DND-41 (cell line): ENCODE data around the gene GNB1L.

Experiments used
- ATAC-seq: fragments of 200-7000 bp; cut with Tn5 transposase; 3 replicates; pipeline ENCODE4 v1.9.1; 2021; ENCODE audit warnings: low read depth; ENCODE audit not compliant: insufficient read depth
- DNase-seq: peaks from one replicate; pipeline ENCODE4 v3.0.0-alpha.2; 2020
- H2AFZ ChIP-seq: 2 replicates; pipeline ENCODE4 v1.6.0; 2012; ENCODE audit warnings: low read depth, low read length
- H3K27ac ChIP-seq: 2 replicates; pipeline ENCODE4 v1.5.1; 2012; ENCODE audit warnings: low read length, inconsistent platforms
- H3K27me3 ChIP-seq: fragments of 200-600 bp; sonication (generic); 2 replicates; pipeline ENCODE4 v1.6.0; 2012; ENCODE audit warnings: low read length, mild to moderate bottlenecking, inconsistent platforms; ENCODE audit not compliant: insufficient read depth, poor library complexity
- H3K36me3 ChIP-seq: 2 replicates; pipeline ENCODE4 v1.5.1; 2012; ENCODE audit warnings: low read length, inconsistent platforms; ENCODE audit not compliant: insufficient read depth
- H3K4me1 ChIP-seq: 2 replicates; pipeline ENCODE4 v1.5.1; 2012; ENCODE audit warnings: mild to moderate bottlenecking, low read length; ENCODE audit not compliant: insufficient read depth
- H3K4me2 ChIP-seq: 2 replicates; pipeline ENCODE4 v1.6.0; 2012; ENCODE audit warnings: mild to moderate bottlenecking, moderate library complexity, low read length, inconsistent platforms; ENCODE audit not compliant: insufficient read depth
- H3K4me3 ChIP-seq, 2 experiments: fragments of 200-600 bp in 1 of 2; shearing (Covaris generic) in 1 of 2; 2 replicates each; pipeline ENCODE4 v1.5.1; 2012 to 2016; ENCODE audit warnings: inconsistent platforms in 2 of 2, low read length in 2 of 2, mild to moderate bottlenecking in 2 of 2, low read depth in 1 of 2, moderate library complexity in 1 of 2
- H3K79me2 ChIP-seq: 2 replicates; pipeline ENCODE4 v1.6.0; 2012; ENCODE audit warnings: low read length, inconsistent platforms; ENCODE audit not compliant: insufficient read depth
- H3K9ac ChIP-seq: 2 replicates; pipeline ENCODE4 v1.6.0; 2012; ENCODE audit warnings: low read depth, mild to moderate bottlenecking, inconsistent platforms, low read length, moderate library complexity
- H3K9me3 ChIP-seq: 2 replicates; pipeline ENCODE4 v1.5.1; 2012; ENCODE audit warnings: low read length, moderate library complexity, mild to moderate bottlenecking, inconsistent platforms; ENCODE audit not compliant: insufficient read depth, severe bottlenecking
- H4K20me1 ChIP-seq: 2 replicates; pipeline ENCODE4 v1.6.0; 2012; ENCODE audit warnings: low read length; ENCODE audit not compliant: insufficient read depth
- CTCF ChIP-seq: IDR thresholded peaks from 2 replicates; pipeline ENCODE4 v1.5.1; 2012; ENCODE audit warnings: borderline replicate concordance, low read length, moderate library complexity, mild to moderate bottlenecking; ENCODE audit not compliant: poor library complexity, severe bottlenecking; ENCODE audit errors: extremely low read depth
- EZH2 ChIP-seq: IDR thresholded peaks from 3 replicates; pipeline ENCODE4 v1.6.1; 2012; ENCODE audit warnings: borderline replicate concordance, low read depth, mild to moderate bottlenecking, moderate library complexity, low read length, inconsistent platforms; ENCODE audit not compliant: severe bottlenecking

The GNB1L gene

GRCh38 chr22:19875531-19876313, 21.0 kb upstream of the GNB1L start:
- H3K4me3 ChIP-seq: no peak overlapping the region
- no peak for DNase-seq

GRCh38 chr22:19875061-19875530, 20.4 kb upstream of the GNB1L start:
- Histone ChIP-seq H3K4me3 (no peak overlapping the region), H3K9me3 (no peaks in the 10 kb centered on the region), H2AFZ (no peak overlapping the region), H3K79me2 (no peaks in the 10 kb centered on the region), H4K20me1 (no peaks in the 10 kb centered on the region), H3K4me2 (no peak overlapping the region), H3K27me3 (no peaks in the 10 kb centered on the region), H3K9ac (no peak overlapping the region), H3K36me3 (no peaks in the 10 kb centered on the region), H3K4me1 (no peaks in the 10 kb centered on the region), H3K27ac (peak overlapping the region; percentile 22; the same call in 1 of the 2 replicates)
- ATAC-seq (no peak), DNase-seq (no peak)
- TF ChIP-seq EZH2 (no peak), CTCF (no peak)

More at GRCh38 chr22:19875531-19876313, 21.0 kb upstream of the GNB1L start:
- TF ChIP-seq CTCF (no peak), EZH2 (no peak)
- Histone ChIP-seq H3K36me3 (no peaks in the 10 kb centered on the region), H3K27me3 (no peaks in the 10 kb centered on the region), H2AFZ (no peak overlapping the region), H3K4me1 (no peaks in the 10 kb centered on the region), H4K20me1 (no peaks in the 10 kb centered on the region), H3K79me2 (no peaks in the 10 kb centered on the region), H3K27ac (no peak overlapping the region), H3K9ac (no peak overlapping the region), H3K9me3 (no peaks in the 10 kb centered on the region), H3K4me2 (no peak overlapping the region)
- ATAC-seq: no peak

- no peak for ATAC-seq
- no peak overlapping the region for H3K4me3 ChIP-seq
- no peaks in the 10 kb centered on the region for H3K36me3 ChIP-seq
- H3K27me3 ChIP-seq: no peaks in the 10 kb centered on the region
- H3K9ac ChIP-seq: no peak overlapping the region
- no peaks in the 10 kb centered on the region for H3K79me2 ChIP-seq
- H3K4me2 ChIP-seq: no peak overlapping the region
- TF ChIP-seq EZH2 (no peak), CTCF (no peak)
- H3K4me1 ChIP-seq: no peaks in the 10 kb centered on the region
- no peak overlapping the region for H2AFZ ChIP-seq
- peak overlapping the region; percentile 44 for H3K27ac ChIP-seq
- DNase-seq: no peak
- no peaks in the 10 kb centered on the region for H4K20me1 ChIP-seq
- no peaks in the 10 kb centered on the region for H3K9me3 ChIP-seq
Observed at GRCh38 chr22:19874307-19875060, 19.8 kb upstream of the GNB1L start.
